ENCODE results near the gene TRNP1. TPM values are rescaled to one million over a fixed set of nuclear protein-coding genes. Genes with fewer than 3 reads are reported as not detected.

The TRNP1 gene
- total RNA-seq, 1 experiment from 2014 or later = 8.8 TPM

DNA sequence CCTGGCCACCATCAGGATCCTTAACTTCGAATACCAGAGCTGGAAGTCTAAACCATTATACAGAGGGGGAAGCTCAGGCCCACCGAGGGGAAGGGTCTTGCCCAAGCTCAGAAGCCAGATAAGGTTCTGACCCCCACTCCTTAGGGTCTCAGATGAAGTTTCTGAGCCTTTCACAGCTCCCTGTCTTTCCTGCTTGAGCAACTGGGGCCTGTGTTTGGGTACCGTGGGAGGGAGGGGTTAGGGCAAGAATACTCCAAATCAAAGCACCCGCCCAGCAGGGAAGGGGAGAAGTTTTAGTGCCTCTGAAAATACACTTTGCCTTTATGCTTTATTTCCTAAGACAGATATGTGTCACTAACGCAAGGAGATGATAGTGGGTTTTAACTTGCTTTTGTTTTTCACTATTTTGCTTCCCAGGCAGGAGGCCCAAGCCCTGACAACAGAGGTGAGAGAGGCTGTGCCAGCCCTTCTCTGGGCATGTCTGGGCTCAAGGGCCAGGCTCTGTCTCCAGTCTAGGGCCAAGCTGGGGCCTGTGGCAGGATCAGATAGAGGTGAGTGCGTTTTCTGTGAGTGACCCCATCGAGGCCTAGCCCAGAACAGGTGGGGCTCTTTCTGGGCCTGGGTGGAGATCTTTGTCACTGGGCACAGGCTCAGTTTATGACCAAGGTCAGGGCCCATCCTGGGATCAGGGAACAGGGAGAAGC is 39.7 kb downstream of the TRNP1 start:
- Histone ChIP-seq H3K9me3 (no peaks in the 10 kb centered on the region), H3K4me3 (no peak overlapping the region), H3K36me3 (no peaks in the 10 kb centered on the region), H3K27me3 (no peaks in the 10 kb centered on the region)
- DNase-seq = no peak

DNA sequence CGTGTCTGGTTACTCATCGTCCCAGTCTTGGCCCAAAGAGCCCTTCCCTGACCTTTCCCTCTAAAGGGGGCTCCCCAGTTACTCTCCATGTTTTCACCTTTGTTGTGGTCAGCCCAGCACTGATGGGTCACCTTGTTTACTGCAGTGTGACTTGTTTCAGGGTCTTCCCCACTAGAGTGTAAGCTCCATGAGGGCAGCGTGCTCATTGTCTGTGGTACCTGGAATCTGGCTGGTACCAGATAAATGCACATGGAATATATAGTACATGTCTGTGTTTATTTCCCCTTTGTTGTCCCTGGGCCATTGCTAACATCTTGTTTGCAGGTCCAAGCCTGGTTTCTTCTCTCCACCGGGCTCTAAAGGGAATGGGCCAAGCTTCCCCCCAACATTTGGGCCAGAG is 41.9 kb downstream of the TRNP1 start:
- DNase-seq = no peak
- Histone ChIP-seq H3K9me3 (no peaks in the 10 kb centered on the region), H3K27me3 (no peaks in the 10 kb centered on the region), H3K4me3 (no peak overlapping the region), H3K36me3 (no peaks in the 10 kb centered on the region)

- Histone ChIP-seq H3K9me3 (no peaks in the 10 kb centered on the region), H3K27me3 (no peaks in the 10 kb centered on the region), H3K4me3 (no peak overlapping the region), H3K36me3 (no peaks in the 10 kb centered on the region)
- no peak for DNase-seq
These were observed 43.2 kb downstream of the TRNP1 start for GRCh38 chr1:27036718-27037117.

DNA sequence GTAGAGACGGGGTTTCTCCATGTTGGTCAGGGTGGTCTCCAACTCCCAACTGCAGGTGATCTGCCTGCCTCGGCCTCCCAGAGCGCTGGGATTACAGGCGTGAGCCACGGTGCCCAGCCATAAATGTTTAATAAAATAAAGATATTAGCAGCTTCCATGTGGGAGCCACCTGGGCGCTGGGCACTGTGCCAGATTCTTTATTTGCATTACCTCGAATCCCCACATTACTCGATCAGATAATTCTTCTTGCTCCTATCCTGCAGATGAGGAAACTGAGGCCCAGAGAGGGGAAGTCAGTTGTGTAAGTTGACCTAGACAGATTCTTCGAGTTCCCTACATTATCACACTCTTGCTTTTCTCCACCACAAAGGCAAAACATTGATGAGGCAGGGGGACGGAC is 44.0 kb downstream of the TRNP1 start:
- Histone ChIP-seq H3K4me3 (no peak overlapping the region), H3K36me3 (no peaks in the 10 kb centered on the region), H3K9me3 (no peaks in the 10 kb centered on the region), H3K27me3 (no peaks in the 10 kb centered on the region)
- no peak for DNase-seq

DNA sequence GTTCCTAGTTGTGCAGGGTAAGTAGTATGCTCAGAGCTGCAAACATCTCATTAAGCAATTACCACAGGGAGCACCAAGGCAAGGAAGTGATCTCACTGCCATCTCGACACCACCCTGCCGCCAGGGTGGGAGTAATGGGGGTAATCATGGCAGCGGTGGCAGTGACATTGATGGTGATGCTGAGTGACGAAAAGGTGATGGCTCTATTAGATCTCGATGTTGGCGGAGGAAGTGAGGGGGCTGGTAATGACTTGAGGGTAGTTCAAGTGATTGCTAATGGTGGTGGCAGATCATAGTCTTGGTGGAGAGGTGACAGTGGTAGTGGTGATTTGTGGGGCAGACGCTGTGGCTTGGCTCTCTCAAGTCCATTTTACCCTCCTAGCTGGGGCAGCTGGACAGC is 44.5 kb downstream of the TRNP1 start:
- Histone ChIP-seq H3K36me3 (no peaks in the 10 kb centered on the region), H3K27me3 (no peaks in the 10 kb centered on the region), H3K4me3 (no peak overlapping the region), H3K9me3 (no peaks in the 10 kb centered on the region)
- DNase-seq = no peak

- Histone ChIP-seq H3K27me3 (0 out of 2 replicates have a peak, but pooled peaks cover 2% of the 10 kb centered on the region), H3K9me3 (no peaks in the 10 kb centered on the region), H3K4me3 (no peak overlapping the region), H3K36me3 (no peaks in the 10 kb centered on the region)
- no peak for DNase-seq
These were observed 49.2 kb downstream of the TRNP1 start for GRCh38 chr1:27042670-27043069.

DNA sequence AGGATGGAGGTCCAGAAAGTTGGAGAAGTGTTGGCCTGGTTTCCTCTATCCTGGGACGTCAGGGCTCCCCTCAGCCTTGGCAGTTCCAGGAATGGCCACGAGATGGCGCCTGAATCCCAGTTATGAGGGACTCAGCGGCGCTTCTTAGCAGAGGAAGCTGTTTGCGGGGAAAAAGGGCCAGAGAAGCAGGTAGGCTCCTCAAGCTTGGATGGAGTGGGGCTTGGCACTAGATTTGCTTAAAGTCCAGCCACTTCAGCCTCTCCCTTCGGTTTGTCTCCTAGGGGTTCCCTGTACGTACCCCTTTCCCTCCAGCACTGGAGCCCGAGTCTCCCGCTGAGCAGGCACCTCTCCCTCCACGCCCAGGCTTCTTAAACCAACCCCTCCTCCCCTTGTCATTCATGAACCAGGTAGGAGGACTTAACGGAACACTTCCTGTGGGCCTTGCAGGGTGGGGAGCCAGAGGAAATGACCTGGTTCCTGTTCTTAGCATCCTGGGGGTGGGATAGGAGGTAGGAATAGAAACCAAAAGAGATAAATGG is 51.2 kb downstream of the TRNP1 start:
- DNase-seq = peak; percentile 65
- no peaks in the 10 kb centered on the region for H3K9me3 ChIP-seq
- H3K4me3 ChIP-seq = no peak overlapping the region
- no peaks in the 10 kb centered on the region for H3K36me3 ChIP-seq
- H3K27me3 ChIP-seq = 0 out of 2 replicates have a peak, but pooled peaks cover 2% of the 10 kb centered on the region

DNA sequence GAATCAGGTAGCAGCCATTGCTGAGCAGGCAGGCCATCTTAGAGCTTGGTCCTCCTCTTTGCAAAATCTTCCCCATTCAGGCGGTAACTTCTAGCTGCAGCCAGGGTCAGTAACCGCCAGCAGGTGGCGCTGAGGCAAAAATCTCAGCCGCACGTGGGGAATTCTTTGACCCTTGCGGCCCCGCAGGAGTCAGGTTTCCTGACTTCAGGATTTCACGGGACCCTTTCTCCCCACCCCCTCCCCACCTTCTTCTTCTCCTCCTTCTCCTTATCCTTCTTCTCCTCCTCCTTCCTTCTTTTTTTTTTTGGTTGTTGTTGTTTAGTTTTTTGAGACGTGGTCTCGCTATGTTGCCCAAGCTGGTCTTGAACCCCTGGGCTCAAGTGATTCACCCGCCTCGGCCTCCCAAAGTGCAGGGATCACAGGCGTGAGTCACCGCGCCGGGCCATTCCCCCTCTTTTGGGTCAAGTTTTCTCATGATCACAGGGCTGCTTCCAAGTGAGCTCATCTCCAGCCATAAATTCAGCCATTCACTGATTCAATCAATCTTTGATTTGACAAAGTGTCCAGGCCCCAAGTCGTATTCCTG is 52.6 kb downstream of the TRNP1 start:
- Histone ChIP-seq H3K27me3 (0 out of 2 replicates have a peak, but pooled peaks cover 2% of the 10 kb centered on the region), H3K4me3 (no peak overlapping the region), H3K36me3 (no peaks in the 10 kb centered on the region), H3K9me3 (no peaks in the 10 kb centered on the region)
- peak; percentile 51 for DNase-seq

GRCh38 chr1:27047914-27048313 is 54.4 kb downstream of the TRNP1 start:
- no peaks in the 10 kb centered on the region for H3K9me3 ChIP-seq
- H3K27me3 ChIP-seq = 0 out of 2 replicates have a peak, but pooled peaks cover 2% of the 10 kb centered on the region
- no peak for DNase-seq
- H3K36me3 ChIP-seq = no peaks in the 10 kb centered on the region
- H3K4me3 ChIP-seq = no peak overlapping the region

DNA sequence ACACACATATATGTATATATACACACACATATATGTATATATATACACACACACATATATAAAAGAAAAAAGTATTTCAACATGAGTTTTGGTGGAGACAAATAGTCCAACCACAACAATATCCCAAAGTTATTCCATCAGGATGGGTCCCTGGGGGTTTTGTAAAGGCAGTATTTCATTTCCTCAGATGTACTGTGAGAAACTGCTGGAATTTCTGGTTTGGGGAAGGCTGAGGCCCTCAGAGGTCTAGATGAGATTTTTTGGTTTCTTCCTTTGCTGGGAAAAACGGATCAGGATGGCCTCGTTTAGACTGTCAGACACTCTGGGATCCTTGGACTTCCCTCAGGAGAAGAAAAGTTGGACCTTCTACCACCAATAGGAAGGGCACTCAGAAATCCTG is 55.6 kb downstream of the TRNP1 start:
- no peak for DNase-seq
- Histone ChIP-seq H3K9me3 (no peaks in the 10 kb centered on the region), H3K4me3 (no peak overlapping the region), H3K27me3 (0 out of 2 replicates have a peak, but pooled peaks cover 2% of the 10 kb centered on the region), H3K36me3 (no peaks in the 10 kb centered on the region)

DNA sequence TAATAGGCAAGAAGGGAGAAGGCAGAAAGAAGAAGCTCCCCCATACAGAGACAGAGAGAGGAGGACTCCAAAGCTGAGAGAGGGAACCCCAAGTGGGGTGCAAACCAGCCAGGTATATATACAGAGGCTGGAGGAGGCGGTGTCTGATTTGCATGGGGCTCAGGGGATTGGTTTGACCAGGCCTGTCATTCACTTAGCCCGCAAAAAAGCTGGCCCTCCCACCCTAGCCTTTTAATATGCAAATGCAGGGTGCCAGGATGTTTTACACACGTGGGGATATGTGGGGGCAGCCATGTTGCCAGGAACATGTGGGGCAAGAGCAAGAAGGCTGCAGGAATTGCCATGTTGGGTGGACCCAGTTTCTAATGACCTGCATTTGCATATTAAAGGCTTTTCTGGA is 56.1 kb downstream of the TRNP1 start:
- Histone ChIP-seq H3K36me3 (no peaks in the 10 kb centered on the region), H3K9me3 (no peaks in the 10 kb centered on the region), H3K27me3 (0 out of 2 replicates have a peak, but pooled peaks cover 2% of the 10 kb centered on the region), H3K4me3 (no peak overlapping the region)
- no peak for DNase-seq

Other genes starting within 250 kb of the TRNP1 start
- 10.5 and 11.7 TPM in 2 replicates for gene PIGV, start 205.7 kb upstream of the TRNP1 start, total RNA-seq (2014; rRNA removed; shearing (Covaris generic); ENCODE audit: low replicate concordance)
- 3.5 and 12.7 TPM in 2 replicates for gene ZDHHC18, start 167.0 kb upstream of the TRNP1 start, total RNA-seq (2014; rRNA removed; shearing (Covaris generic); ENCODE audit: low replicate concordance)
- gene SFN, start 130.5 kb upstream of the TRNP1 start, total RNA-seq (2014; rRNA removed; shearing (Covaris generic); ENCODE audit: low replicate concordance) = not detected in 2 replicates
- 10.0 and 13.0 TPM in 2 replicates for gene GPN2, start 103.4 kb upstream of the TRNP1 start, total RNA-seq (2014; rRNA removed; shearing (Covaris generic); ENCODE audit: low replicate concordance)
- 12.2 and 15.6 TPM in 2 replicates for gene GPATCH3, start 93.2 kb upstream of the TRNP1 start, total RNA-seq (2014; rRNA removed; shearing (Covaris generic); ENCODE audit: low replicate concordance)
- not detected in 2 replicates for gene NR0B2, start 79.7 kb upstream of the TRNP1 start, total RNA-seq (2014; rRNA removed; shearing (Covaris generic); ENCODE audit: low replicate concordance)
- gene NUDC, start 71.9 kb upstream of the TRNP1 start, total RNA-seq (2014; rRNA removed; shearing (Covaris generic); ENCODE audit: low replicate concordance) = 19.1 and 33.9 TPM in 2 replicates
- gene KDF1, start 33.2 kb upstream of the TRNP1 start, total RNA-seq (2014; rRNA removed; shearing (Covaris generic); ENCODE audit: low replicate concordance) = not detected in 2 replicates
- 0.86 and 2.4 TPM in 2 replicates for gene TENT5B, start 19.2 kb downstream of the TRNP1 start, total RNA-seq (2014; rRNA removed; shearing (Covaris generic); ENCODE audit: low replicate concordance)
- gene SLC9A1, start 161.4 kb downstream of the TRNP1 start, total RNA-seq (2014; rRNA removed; shearing (Covaris generic); ENCODE audit: low replicate concordance) = 2.9 and 23.6 TPM in 2 replicates
- gene WDTC1, start 240.9 kb downstream of the TRNP1 start, total RNA-seq (2014; rRNA removed; shearing (Covaris generic); ENCODE audit: low replicate concordance) = 14.9 and 15.8 TPM in 2 replicates

Data from MG63 (cell line).